ENCODE results near the gene TFF2. TPM values are rescaled to one million over a fixed set of nuclear protein-coding genes. Genes with fewer than 3 reads are reported as not detected.

The TFF2 gene
- total RNA-seq, 2 experiments from 2014 or later: not detected

GRCh38 chr21:42374864-42375499, 24.2 kb upstream of the TFF2 start:
- Histone ChIP-seq H3K27me3 (ENCODE audit: control insufficient read depth in 1 of 2, insufficient read depth in 2 of 2, low read length in 2 of 2) (no peaks in the 10 kb centered on the region), H3K27ac (ENCODE audit: low read depth in 1 of 2, low read length in 2 of 2) (no peak overlapping the region), H3K36me3 (ENCODE audit: insufficient read depth, low read length) (no peaks in the 10 kb centered on the region), H3K4me1 (ENCODE audit: insufficient read depth, low read length) (peaks cover 6% of the 10 kb centered on the region), H3K4me3 (ENCODE audit: low read length) (no peak overlapping the region), H3K9me3 (ENCODE audit: control insufficient read depth in 1 of 2, insufficient read depth in 1 of 2, low read length in 2 of 2) (no peaks in the 10 kb centered on the region)
- peaks cover 5% of the 10 kb centered on the region for H3K4me1 Mint-ChIP-seq (ENCODE audit: low read depth)
- no peaks in the 10 kb centered on the region for H3K27me3 Mint-ChIP-seq
- DNase-seq (no peak), ATAC-seq (ENCODE audit: poor library complexity) (no peak)
- intact Hi-C loops (cut with DNase I, micrococcal nuclease): loop anchor here in 1 of 2 experiments (10.0 kb wide), 1 partner anchor 50 kb away; no protein-coding TSS in a partner anchor
- CTCF ChIA-PET: interaction anchor here (0.5 kb wide), 1 partner anchor 76 kb away, joined by 3 read pairs; no protein-coding TSS in a partner anchor
- POLR2A ChIA-PET: interaction anchor here (2.1 kb wide), 1 partner anchor 28 kb away, joined by 6 read pairs; the partner anchor contains the start of gene UBASH3A
- TF ChIP-seq CTCF (IDR thresholded peaks at IDR 0.05): no peak
- no peaks in the 10 kb centered on the region for H3K9me3 Mint-ChIP-seq
- no peak overlapping the region for H3K27ac Mint-ChIP-seq
- no peaks in the 10 kb centered on the region for H3K36me3 Mint-ChIP-seq (ENCODE audit: low read depth)
- H3K4me3 Mint-ChIP-seq: no peak overlapping the region

- no peaks in the 10 kb centered on the region for H3K36me3 Mint-ChIP-seq (ENCODE audit: low read depth)
- H3K4me1 Mint-ChIP-seq (ENCODE audit: low read depth): peaks cover 5% of the 10 kb centered on the region
- DNase-seq: no peak
- no peak overlapping the region for H3K4me3 Mint-ChIP-seq
- no peaks in the 10 kb centered on the region for H3K27me3 Mint-ChIP-seq
- intact Hi-C loops (cut with DNase I, micrococcal nuclease): loop anchor here in 1 of 2 experiments (10.0 kb wide), 1 partner anchor 50 kb away; no protein-coding TSS in a partner anchor
- H3K27me3 ChIP-seq (ENCODE audit: control insufficient read depth in 1 of 2, insufficient read depth in 2 of 2, low read length in 2 of 2): no peaks in the 10 kb centered on the region
- H3K9me3 Mint-ChIP-seq: no peaks in the 10 kb centered on the region
- H3K36me3 ChIP-seq (ENCODE audit: insufficient read depth, low read length): no peaks in the 10 kb centered on the region
- TF ChIP-seq CTCF (IDR thresholded peaks at IDR 0.05): no peak
- peaks cover 6% of the 10 kb centered on the region for H3K4me1 ChIP-seq (ENCODE audit: insufficient read depth, low read length)
- H3K27ac ChIP-seq (ENCODE audit: low read depth in 1 of 2, low read length in 2 of 2): no peak overlapping the region
- ATAC-seq (ENCODE audit: poor library complexity): no peak
- POLR2A ChIA-PET: interaction anchor here (2.1 kb wide), 1 partner anchor 29 kb away, joined by 6 read pairs; the partner anchor contains the start of gene UBASH3A
- H3K4me3 ChIP-seq (ENCODE audit: low read length): no peak overlapping the region
- no peaks in the 10 kb centered on the region for H3K9me3 ChIP-seq (ENCODE audit: control insufficient read depth in 1 of 2, insufficient read depth in 1 of 2, low read length in 2 of 2)
- CTCF ChIA-PET: no interaction called here
- no peak overlapping the region for H3K27ac Mint-ChIP-seq
Observed at GRCh38 chr21:42374457-42374856, 23.7 kb upstream of the TFF2 start.

DNA sequence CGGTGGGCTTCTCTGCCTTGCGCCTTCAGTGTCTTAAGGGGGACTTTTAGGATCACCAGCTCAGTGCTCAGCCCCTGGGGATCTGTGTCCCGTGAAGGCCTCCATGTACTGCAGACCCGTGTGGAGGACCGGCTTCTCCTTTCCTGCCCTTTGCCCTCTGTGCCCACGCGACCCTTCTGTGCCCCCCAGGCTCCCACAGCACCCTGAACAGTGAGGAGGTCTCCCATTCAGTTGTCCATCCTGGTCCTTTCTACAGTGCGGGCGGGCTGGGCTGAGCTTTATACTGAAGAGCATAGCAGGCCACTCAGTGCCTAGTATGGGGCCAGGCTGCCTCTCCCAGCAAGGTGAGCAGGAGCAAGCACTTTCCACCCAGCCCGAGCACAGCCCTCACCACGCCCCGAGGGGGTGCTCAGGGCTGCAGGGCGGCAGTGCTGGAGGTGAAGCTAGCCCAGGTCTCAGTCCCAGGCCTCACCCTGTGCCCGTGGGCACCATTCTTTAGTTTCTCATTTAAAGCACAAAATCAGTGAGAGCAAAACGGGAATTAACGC, 23.2 kb upstream of the TFF2 start:
- H3K27me3 ChIP-seq (ENCODE audit: control insufficient read depth in 1 of 2, insufficient read depth in 2 of 2, low read length in 2 of 2): no peaks in the 10 kb centered on the region
- H3K36me3 ChIP-seq (ENCODE audit: insufficient read depth, low read length): no peaks in the 10 kb centered on the region
- TF ChIP-seq CTCF (IDR thresholded peaks at IDR 0.05): no peak
- intact Hi-C loops (cut with DNase I, micrococcal nuclease): loop anchor here in 1 of 2 experiments (10.0 kb wide), 1 partner anchor 51 kb away; no protein-coding TSS in a partner anchor
- CTCF ChIA-PET: no interaction called here
- ATAC-seq (ENCODE audit: poor library complexity): no peak
- DNase-seq: no peak
- Mint-ChIP-seq H3K9me3 (no peaks in the 10 kb centered on the region), H3K27ac (no peak overlapping the region), H3K4me3 (no peak overlapping the region), H3K27me3 (no peaks in the 10 kb centered on the region), H3K4me1 (ENCODE audit: low read depth) (peaks cover 5% of the 10 kb centered on the region), H3K36me3 (ENCODE audit: low read depth) (no peaks in the 10 kb centered on the region)
- peaks cover 6% of the 10 kb centered on the region for H3K4me1 ChIP-seq (ENCODE audit: insufficient read depth, low read length)
- POLR2A ChIA-PET: interaction anchor here (2.1 kb wide), 1 partner anchor 29 kb away, joined by 6 read pairs; the partner anchor contains the start of gene UBASH3A
- no peak overlapping the region for H3K27ac ChIP-seq (ENCODE audit: low read depth in 1 of 2, low read length in 2 of 2)
- H3K4me3 ChIP-seq (ENCODE audit: low read length): no peak overlapping the region
- no peaks in the 10 kb centered on the region for H3K9me3 ChIP-seq (ENCODE audit: control insufficient read depth in 1 of 2, insufficient read depth in 1 of 2, low read length in 2 of 2)

Data from CD4-positive, alpha-beta T cell (primary cell).